H1 (cell line): ENCODE results near the gene NCF2. TPM values are rescaled to one million over a fixed set of nuclear protein-coding genes. Genes with fewer than 3 reads are reported as not detected.

Source experiments
- polyA plus RNA-seq, 7 experiments: library from polyadenylated mRNA; depleted of rRNA in 3 of 7; stranded (reverse) in 5 of 7; unstranded in 2 of 7; fragments of >200 nt in 5 of 7; fragments of 200-250 nt in 2 of 7; gene quantifications; 1 replicate in 5 of 7; 2 replicates in 1 of 7; 4 replicates in 1 of 7; pipeline versions ENCODE4 v1.2.1 to v1.2.3, GENCODE V29; 2011 to 2013; ENCODE audit warnings: missing spikeins in 2 of 7, mixed read lengths in 2 of 7
- total RNA-seq: library from RNA; stranded (reverse); fragmentation: NEBNext Ultra II Directional; extraction: Animal tissue kit (Norgen Biotek cat#: 25700); gene quantifications from 2 replicates; pipeline ENCODE4 v1.2.1, GENCODE V29; 2021
- TF ChIP-seq, protein P1 (sequence below): fragments of 300-600 bp; sonication (generic); IDR thresholded peaks from 2 replicates; pipeline ENCODE4 v1.7.1; 2012; ENCODE audit warnings: low read length, moderate library complexity, mild to moderate bottlenecking, inconsistent platforms; ENCODE audit not compliant: insufficient replicate concordance

Gene NCF2
- total and polyA plus RNA-seq, 2 of the 8 experiments (the other 6 are each of a cell fraction or from before 2014, with no cell fraction given) = not detected

GRCh38 chr1:183568176-183569021, 21.9 kb downstream of the NCF2 start (continued):
- TF ChIP-seq, protein P1, sequence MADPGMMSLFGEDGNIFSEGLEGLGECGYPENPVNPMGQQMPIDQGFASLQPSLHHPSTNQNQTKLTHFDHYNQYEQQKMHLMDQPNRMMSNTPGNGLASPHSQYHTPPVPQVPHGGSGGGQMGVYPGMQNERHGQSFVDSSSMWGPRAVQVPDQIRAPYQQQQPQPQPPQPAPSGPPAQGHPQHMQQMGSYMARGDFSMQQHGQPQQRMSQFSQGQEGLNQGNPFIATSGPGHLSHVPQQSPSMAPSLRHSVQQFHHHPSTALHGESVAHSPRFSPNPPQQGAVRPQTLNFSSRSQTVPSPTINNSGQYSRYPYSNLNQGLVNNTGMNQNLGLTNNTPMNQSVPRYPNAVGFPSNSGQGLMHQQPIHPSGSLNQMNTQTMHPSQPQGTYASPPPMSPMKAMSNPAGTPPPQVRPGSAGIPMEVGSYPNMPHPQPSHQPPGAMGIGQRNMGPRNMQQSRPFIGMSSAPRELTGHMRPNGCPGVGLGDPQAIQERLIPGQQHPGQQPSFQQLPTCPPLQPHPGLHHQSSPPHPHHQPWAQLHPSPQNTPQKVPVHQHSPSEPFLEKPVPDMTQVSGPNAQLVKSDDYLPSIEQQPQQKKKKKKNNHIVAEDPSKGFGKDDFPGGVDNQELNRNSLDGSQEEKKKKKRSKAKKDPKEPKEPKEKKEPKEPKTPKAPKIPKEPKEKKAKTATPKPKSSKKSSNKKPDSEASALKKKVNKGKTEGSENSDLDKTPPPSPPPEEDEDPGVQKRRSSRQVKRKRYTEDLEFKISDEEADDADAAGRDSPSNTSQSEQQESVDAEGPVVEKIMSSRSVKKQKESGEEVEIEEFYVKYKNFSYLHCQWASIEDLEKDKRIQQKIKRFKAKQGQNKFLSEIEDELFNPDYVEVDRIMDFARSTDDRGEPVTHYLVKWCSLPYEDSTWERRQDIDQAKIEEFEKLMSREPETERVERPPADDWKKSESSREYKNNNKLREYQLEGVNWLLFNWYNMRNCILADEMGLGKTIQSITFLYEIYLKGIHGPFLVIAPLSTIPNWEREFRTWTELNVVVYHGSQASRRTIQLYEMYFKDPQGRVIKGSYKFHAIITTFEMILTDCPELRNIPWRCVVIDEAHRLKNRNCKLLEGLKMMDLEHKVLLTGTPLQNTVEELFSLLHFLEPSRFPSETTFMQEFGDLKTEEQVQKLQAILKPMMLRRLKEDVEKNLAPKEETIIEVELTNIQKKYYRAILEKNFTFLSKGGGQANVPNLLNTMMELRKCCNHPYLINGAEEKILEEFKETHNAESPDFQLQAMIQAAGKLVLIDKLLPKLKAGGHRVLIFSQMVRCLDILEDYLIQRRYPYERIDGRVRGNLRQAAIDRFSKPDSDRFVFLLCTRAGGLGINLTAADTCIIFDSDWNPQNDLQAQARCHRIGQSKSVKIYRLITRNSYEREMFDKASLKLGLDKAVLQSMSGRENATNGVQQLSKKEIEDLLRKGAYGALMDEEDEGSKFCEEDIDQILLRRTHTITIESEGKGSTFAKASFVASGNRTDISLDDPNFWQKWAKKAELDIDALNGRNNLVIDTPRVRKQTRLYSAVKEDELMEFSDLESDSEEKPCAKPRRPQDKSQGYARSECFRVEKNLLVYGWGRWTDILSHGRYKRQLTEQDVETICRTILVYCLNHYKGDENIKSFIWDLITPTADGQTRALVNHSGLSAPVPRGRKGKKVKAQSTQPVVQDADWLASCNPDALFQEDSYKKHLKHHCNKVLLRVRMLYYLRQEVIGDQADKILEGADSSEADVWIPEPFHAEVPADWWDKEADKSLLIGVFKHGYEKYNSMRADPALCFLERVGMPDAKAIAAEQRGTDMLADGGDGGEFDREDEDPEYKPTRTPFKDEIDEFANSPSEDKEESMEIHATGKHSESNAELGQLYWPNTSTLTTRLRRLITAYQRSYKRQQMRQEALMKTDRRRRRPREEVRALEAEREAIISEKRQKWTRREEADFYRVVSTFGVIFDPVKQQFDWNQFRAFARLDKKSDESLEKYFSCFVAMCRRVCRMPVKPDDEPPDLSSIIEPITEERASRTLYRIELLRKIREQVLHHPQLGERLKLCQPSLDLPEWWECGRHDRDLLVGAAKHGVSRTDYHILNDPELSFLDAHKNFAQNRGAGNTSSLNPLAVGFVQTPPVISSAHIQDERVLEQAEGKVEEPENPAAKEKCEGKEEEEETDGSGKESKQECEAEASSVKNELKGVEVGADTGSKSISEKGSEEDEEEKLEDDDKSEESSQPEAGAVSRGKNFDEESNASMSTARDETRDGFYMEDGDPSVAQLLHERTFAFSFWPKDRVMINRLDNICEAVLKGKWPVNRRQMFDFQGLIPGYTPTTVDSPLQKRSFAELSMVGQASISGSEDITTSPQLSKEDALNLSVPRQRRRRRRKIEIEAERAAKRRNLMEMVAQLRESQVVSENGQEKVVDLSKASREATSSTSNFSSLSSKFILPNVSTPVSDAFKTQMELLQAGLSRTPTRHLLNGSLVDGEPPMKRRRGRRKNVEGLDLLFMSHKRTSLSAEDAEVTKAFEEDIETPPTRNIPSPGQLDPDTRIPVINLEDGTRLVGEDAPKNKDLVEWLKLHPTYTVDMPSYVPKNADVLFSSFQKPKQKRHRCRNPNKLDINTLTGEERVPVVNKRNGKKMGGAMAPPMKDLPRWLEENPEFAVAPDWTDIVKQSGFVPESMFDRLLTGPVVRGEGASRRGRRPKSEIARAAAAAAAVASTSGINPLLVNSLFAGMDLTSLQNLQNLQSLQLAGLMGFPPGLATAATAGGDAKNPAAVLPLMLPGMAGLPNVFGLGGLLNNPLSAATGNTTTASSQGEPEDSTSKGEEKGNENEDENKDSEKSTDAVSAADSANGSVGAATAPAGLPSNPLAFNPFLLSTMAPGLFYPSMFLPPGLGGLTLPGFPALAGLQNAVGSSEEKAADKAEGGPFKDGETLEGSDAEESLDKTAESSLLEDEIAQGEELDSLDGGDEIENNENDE = no peak
